Fibroblast of mammary gland (primary cell): Measurements from ENCODE around the gene STX17.
A peak's percentile ranks its signal among the peaks of the same experiment; 100 is the strongest.

Source experiments
- DNase-seq: peaks from one replicate; pipeline ENCODE4 v3.0.0-alpha.2; 2010; ENCODE audit warnings: low read depth
- H3K4me3 ChIP-seq: 2 replicates; pipeline ENCODE4 v1.5.1; 2011; ENCODE audit warnings: low read depth, mild to moderate bottlenecking, low read length, moderate library complexity; ENCODE audit not compliant: control insufficient read depth
- TF ChIP-seq, protein P1 (sequence below): conservative IDR thresholded peaks from 2 replicates; pipeline ENCODE4 v1.5.1; 2011; ENCODE audit warnings: low read depth, low read length, inconsistent platforms; ENCODE audit not compliant: control insufficient read depth, insufficient read depth

Gene STX17

GRCh38 chr9:99921875-99922710 lies 15.6 kb downstream of the STX17 start:
- H3K4me3 ChIP-seq, result no peak overlapping the region
- no peak for DNase-seq
- TF ChIP-seq, protein P1, sequence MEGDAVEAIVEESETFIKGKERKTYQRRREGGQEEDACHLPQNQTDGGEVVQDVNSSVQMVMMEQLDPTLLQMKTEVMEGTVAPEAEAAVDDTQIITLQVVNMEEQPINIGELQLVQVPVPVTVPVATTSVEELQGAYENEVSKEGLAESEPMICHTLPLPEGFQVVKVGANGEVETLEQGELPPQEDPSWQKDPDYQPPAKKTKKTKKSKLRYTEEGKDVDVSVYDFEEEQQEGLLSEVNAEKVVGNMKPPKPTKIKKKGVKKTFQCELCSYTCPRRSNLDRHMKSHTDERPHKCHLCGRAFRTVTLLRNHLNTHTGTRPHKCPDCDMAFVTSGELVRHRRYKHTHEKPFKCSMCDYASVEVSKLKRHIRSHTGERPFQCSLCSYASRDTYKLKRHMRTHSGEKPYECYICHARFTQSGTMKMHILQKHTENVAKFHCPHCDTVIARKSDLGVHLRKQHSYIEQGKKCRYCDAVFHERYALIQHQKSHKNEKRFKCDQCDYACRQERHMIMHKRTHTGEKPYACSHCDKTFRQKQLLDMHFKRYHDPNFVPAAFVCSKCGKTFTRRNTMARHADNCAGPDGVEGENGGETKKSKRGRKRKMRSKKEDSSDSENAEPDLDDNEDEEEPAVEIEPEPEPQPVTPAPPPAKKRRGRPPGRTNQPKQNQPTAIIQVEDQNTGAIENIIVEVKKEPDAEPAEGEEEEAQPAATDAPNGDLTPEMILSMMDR, result no peak

DNA sequence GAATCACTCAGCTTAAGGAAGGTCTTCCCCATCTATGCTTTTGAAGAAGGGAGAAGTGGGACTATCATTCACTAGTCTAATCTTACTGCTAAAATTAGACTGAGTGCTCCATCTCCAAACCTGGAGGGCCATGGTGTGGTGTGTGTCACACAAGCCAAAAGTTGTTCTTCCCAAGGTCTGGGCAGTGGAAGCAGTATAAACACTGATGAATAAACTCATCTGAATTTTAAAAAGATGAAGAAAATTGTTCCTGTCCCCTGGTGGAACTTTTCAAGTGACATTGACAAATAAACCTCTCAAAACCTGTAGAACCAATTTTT lies 16.2 kb downstream of the STX17 start:
- TF ChIP-seq, protein P1, result no peak
- no peak overlapping the region for H3K4me3 ChIP-seq
- no peak for DNase-seq

- no peak for DNase-seq
- TF ChIP-seq, protein P1, result no peak
- no peak overlapping the region for H3K4me3 ChIP-seq
Observed at GRCh38 chr9:99925541-99925940, 19.1 kb downstream of the STX17 start.

DNA sequence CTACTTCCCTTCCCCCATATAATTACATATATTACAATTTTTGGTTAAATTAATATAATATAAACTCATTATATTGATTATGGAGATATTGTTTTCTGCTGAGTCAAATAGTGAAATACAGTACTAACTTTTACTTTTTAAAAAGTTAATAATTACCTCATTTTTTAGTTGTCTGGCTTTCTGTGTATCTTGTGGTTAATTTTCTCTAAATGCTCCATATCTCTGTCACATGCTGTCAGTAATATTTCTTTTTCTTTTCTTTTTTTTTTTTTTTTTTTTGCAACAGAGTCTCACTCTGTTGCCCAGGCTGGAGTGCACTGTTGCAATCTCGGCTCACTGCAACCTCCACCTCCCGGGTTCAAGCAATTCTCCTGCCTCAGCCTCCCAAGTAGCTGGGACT lies 23.2 kb downstream of the STX17 start:
- H3K4me3 ChIP-seq, result no peak overlapping the region
- TF ChIP-seq, protein P1, result no peak
- no peak for DNase-seq

DNA sequence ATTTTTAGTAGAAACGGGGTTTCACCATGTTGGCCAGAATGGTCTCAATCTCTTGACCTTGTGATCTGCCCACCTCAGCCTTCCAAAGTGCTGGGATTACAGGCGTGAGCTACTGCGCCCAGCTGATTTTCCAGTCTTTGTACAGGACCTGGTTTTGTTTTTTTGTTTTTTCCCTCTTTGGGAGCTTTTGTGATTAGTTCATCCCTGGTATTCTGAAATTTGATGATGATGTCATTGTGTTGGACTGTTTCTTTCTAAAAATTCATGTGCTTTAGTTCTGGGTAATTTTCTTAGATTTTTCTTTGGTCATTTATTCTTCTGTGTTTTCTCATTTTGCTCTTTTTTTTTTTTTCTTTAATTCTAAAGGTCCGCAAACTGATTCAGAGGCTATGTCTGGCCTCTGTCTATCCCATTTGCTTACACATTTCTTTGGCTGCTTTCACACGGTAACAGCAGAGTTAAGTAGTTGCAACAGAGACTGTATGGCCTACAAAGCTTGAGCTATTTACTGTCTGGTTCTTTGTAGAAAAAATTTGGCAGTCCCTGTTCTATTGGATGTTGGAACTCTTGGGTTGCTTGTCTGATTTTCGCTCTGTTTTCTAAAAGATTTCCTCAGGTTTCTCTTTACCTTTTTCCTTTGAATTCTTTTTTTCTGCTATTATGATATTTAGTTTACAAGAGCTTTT lies 24.8 kb downstream of the STX17 start:
- TF ChIP-seq, protein P1, result no peak
- no peak overlapping the region for H3K4me3 ChIP-seq
- peak; percentile 8 for DNase-seq

GRCh38 chr9:99936947-99937587 lies 30.6 kb downstream of the STX17 start:
- H3K4me3 ChIP-seq, result no peak overlapping the region
- TF ChIP-seq, protein P1, result no peak
- DNase-seq, result no peak
